Effector memory CD4-positive, alpha-beta T cell (primary cell): ENCODE measurements around the gene UNC5A.

Source experiments
- DNase-seq, 3 donors: peaks; one replicate each; pipeline ENCODE4 v3.0.0-alpha.2; 2020
- H3K27ac ChIP-seq: 2 replicates; pipeline ENCODE4 v1.7.0; 2013; ENCODE audit warnings: mild to moderate bottlenecking, low read length, moderate library complexity; ENCODE audit not compliant: insufficient read depth, poor library complexity, severe bottlenecking
- H3K27me3 ChIP-seq: replicated peaks from 2 replicates; pipeline ENCODE4 v1.7.0; 2013; ENCODE audit warnings: mild to moderate bottlenecking, low read length; ENCODE audit not compliant: insufficient read depth, control insufficient read depth, poor library complexity, severe bottlenecking
- H3K36me3 ChIP-seq: 2 replicates; pipeline ENCODE4 v1.7.0; 2013; ENCODE audit warnings: mild to moderate bottlenecking, low read length, moderate library complexity; ENCODE audit not compliant: control insufficient read depth, insufficient read depth
- H3K4me1 ChIP-seq: 2 replicates; pipeline ENCODE4 v1.7.0; 2013; ENCODE audit warnings: low read length, mild to moderate bottlenecking; ENCODE audit not compliant: control insufficient read depth, insufficient read depth, poor library complexity, severe bottlenecking
- H3K4me3 ChIP-seq: 2 replicates; pipeline ENCODE4 v1.7.0; 2013; ENCODE audit warnings: low read length, low read depth, mild to moderate bottlenecking; ENCODE audit not compliant: insufficient read depth, poor library complexity, severe bottlenecking
- H3K9me3 ChIP-seq: 2 replicates; pipeline ENCODE4 v1.7.0; 2013; ENCODE audit warnings: mild to moderate bottlenecking, low read length, moderate library complexity; ENCODE audit not compliant: control insufficient read depth

Gene UNC5A

DNA sequence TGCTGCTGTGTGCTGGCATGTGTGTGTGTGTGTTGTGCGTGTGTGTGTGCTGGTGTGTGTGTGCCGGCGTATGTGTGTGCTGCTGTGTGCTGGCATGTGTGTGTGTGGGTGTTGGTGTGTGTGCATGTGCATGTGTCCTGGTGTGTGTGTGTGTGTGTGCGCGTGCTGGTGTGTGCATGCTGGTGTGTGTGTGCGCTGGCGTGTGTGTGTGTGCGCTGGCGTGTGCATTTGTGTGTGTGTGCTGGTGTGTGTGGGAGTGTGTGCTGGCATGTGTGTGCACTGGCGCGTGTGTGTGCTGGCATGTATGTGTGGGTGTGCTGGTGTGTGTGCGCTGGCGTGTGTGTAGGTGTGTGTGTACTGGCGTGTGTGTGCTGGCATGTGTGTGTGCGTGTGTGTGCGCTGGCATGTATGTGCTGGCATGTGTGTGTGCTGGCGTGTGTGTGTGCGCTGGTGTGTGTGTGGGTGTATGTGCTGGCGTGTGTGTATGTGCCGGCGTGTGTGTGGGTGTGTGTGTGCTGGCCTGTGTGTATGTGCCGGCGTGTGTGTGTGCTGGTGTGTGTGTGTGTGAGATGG lies 20.1 kb downstream of the UNC5A start:
- DNase-seq = no peak
- H3K36me3 ChIP-seq = no peaks in the 10 kb centered on the region
- no peaks in the 10 kb centered on the region for H3K9me3 ChIP-seq
- H3K4me1 ChIP-seq = no peaks in the 10 kb centered on the region
- no peak overlapping the region for H3K27ac ChIP-seq
- H3K4me3 ChIP-seq = no peak overlapping the region
- peaks cover 4% of the 10 kb centered on the region for H3K27me3 ChIP-seq

DNA sequence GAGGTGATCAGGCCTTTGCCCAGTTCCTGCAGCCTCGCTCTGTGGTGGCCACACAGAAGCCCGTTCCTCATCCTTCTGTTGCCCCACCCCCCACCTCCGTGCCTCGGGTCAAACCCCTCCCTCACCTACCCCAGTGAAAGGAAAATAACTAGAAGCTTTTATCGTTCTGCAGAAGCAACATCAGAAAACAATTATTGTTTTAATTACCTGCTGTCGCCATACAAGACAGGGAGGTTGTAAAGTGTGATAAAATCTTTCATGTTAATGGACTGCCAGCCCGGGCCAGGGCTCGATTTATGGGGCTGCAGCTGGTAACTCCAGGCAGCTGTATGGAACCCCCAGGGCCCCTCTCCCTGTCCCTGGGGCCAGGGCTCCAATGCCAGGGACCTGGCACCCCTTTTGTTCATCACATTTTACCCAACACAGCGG lies 20.6 kb downstream of the UNC5A start:
- peaks cover 4% of the 10 kb centered on the region for H3K27me3 ChIP-seq
- H3K4me3 ChIP-seq = no peak overlapping the region
- no peaks in the 10 kb centered on the region for H3K9me3 ChIP-seq
- no peak for DNase-seq
- H3K36me3 ChIP-seq = no peaks in the 10 kb centered on the region
- H3K4me1 ChIP-seq = no peaks in the 10 kb centered on the region
- H3K27ac ChIP-seq = no peak overlapping the region

- peaks cover 4% of the 10 kb centered on the region for H3K27me3 ChIP-seq
- H3K4me3 ChIP-seq = no peak overlapping the region
- H3K36me3 ChIP-seq = no peaks in the 10 kb centered on the region
- DNase-seq = no peak
- H3K27ac ChIP-seq = no peak overlapping the region
- H3K9me3 ChIP-seq = no peaks in the 10 kb centered on the region
- no peaks in the 10 kb centered on the region for H3K4me1 ChIP-seq
These were observed 21.1 kb downstream of the UNC5A start for GRCh38 chr5:176831425-176831824.

DNA sequence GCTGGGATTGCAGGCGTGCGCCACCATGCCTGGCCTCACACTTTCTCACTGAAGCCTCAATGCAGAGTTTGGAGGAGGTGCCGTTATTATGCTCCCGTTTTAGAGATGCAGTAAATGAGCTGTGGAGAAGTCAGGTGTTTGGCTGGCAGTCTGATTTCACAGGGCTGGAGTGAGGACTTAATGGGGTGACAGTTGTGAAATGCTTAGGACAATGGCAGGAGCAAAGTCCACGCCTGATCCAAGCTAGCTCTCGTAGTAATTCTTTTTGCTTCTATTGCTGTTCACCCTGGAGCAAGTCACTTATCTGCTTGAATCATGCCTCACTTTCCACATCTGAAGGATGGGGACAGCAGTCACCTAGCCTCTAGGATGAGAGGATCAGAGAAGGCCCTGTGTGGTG lies 21.8 kb downstream of the UNC5A start:
- Histone ChIP-seq H3K4me1 (no peaks in the 10 kb centered on the region), H3K27ac (no peak overlapping the region), H3K36me3 (no peaks in the 10 kb centered on the region), H3K27me3 (peaks cover 4% of the 10 kb centered on the region), H3K9me3 (no peaks in the 10 kb centered on the region), H3K4me3 (no peak overlapping the region)
- DNase-seq = no peak

DNA sequence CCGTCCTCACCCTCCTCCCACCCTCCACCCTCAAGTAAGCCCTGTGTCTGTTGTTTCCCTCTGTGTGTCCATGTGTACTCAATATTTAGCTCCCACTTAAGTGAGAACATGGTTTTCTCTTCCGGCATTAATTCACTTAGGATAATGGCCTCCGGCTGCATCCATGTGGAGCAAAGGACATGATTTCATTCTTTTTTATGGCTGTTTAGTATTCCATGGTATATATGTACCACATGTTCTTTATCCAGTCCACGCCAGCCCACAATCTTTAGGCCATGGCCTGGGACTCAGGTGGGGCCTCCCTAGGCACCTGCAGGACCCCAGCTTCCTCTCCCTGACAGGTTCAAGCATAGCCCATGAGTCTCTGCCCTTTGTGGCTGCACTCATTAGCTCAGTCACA lies 22.9 kb downstream of the UNC5A start:
- no peaks in the 10 kb centered on the region for H3K36me3 ChIP-seq
- H3K27me3 ChIP-seq = peaks cover 4% of the 10 kb centered on the region
- no peak for DNase-seq

DNA sequence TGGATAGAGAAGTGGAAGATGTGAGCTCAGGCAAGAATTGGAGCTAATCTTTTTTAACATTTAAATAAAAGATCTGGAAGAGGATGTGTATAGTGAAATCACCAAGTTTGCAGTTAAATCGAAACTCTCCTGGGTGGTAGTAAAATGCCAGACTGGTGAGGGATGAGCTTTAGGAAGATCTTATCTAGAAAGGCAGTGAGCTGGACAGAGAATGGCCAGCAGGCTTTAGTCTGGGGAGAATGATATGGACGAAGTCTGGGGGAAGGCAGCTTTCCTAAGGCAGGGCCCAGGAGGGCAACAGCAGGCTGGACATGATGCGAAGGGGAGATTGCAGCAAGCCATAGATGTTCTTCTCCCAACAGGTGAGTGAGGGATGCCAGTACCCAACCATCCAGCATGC lies 25.6 kb downstream of the UNC5A start:
- DNase-seq = no peak
- Histone ChIP-seq H3K27ac (no peak overlapping the region), H3K4me3 (no peak overlapping the region), H3K9me3 (no peaks in the 10 kb centered on the region), H3K4me1 (no peaks in the 10 kb centered on the region), H3K36me3 (no peaks in the 10 kb centered on the region), H3K27me3 (peaks cover 4% of the 10 kb centered on the region)

More for the DNA sequence above, 22.9 kb downstream of the UNC5A start:
- no peak overlapping the region for H3K27ac ChIP-seq
- H3K9me3 ChIP-seq = no peaks in the 10 kb centered on the region
- H3K4me3 ChIP-seq = no peak overlapping the region
- H3K4me1 ChIP-seq = no peaks in the 10 kb centered on the region

GRCh38 chr5:176836811-176837706 lies 26.7 kb downstream of the UNC5A start:
- DNase-seq = no peak
- Histone ChIP-seq H3K4me1 (no peaks in the 10 kb centered on the region), H3K27me3 (peaks cover 2% of the 10 kb centered on the region), H3K9me3 (no peaks in the 10 kb centered on the region), H3K36me3 (no peaks in the 10 kb centered on the region), H3K4me3 (no peak overlapping the region), H3K27ac (no peak overlapping the region)

DNA sequence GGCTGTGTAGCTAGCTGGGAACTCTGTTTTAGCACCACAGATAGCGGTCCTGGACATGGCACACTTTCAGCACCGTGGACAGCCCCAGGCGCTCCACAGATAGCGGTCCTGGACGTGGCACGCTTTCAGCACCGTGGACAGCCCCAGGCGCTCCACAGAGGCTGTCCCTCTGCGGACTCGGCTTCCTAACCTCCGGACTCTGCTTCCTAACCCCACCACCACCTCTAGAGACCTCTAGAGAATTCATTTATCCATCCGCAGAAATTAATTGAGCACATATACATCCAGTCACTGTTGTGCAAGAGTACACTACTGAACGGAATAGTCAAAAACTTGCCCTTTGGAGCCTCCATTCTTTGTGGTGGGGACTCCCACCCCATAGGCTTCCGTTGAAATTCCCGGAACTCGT lies 27.4 kb downstream of the UNC5A start:
- no peaks in the 10 kb centered on the region for H3K9me3 ChIP-seq
- H3K27ac ChIP-seq = no peak overlapping the region
- H3K4me3 ChIP-seq = no peak overlapping the region
- H3K4me1 ChIP-seq = no peaks in the 10 kb centered on the region
- H3K36me3 ChIP-seq = no peaks in the 10 kb centered on the region
- H3K27me3 ChIP-seq = no peaks in the 10 kb centered on the region
- peak in 2 of 3 donors; percentile 36 to 37 for DNase-seq

DNA sequence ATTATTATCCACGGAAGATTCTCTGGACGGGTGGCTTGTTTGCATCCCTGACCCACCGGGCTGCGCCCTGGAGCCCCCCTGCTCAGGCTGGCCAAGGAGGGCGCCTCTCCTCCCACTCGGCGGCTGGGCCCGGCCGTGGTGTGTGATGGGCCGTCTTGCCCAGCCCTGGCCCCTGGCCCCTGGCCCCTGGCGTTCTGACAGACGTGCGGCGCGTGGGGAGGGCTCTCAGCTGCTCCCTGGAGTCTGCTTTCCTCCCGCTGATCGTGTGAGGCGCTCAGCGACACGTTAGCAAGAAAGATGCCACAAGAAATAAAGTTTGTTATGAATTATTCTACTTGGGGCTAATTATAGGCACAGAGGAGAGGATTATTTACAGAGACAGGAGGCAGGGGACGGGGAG lies 33.3 kb downstream of the UNC5A start:
- no peaks in the 10 kb centered on the region for H3K36me3 ChIP-seq
- no peaks in the 10 kb centered on the region for H3K4me1 ChIP-seq
- no peak overlapping the region for H3K4me3 ChIP-seq
- H3K27me3 ChIP-seq = no peaks in the 10 kb centered on the region
- H3K9me3 ChIP-seq = no peaks in the 10 kb centered on the region
- DNase-seq = no peak
- no peak overlapping the region for H3K27ac ChIP-seq

GRCh38 chr5:176844281-176844680 lies 33.9 kb downstream of the UNC5A start:
- Histone ChIP-seq H3K4me3 (no peak overlapping the region), H3K27me3 (no peaks in the 10 kb centered on the region)

More at GRCh38 chr5:176844281-176844680, 33.9 kb downstream of the UNC5A start:
- no peaks in the 10 kb centered on the region for H3K4me1 ChIP-seq
- DNase-seq = no peak
- H3K27ac ChIP-seq = no peak overlapping the region
- no peaks in the 10 kb centered on the region for H3K36me3 ChIP-seq
- no peaks in the 10 kb centered on the region for H3K9me3 ChIP-seq
